ENCODE measurements around the gene CTNNA2.

DNA sequence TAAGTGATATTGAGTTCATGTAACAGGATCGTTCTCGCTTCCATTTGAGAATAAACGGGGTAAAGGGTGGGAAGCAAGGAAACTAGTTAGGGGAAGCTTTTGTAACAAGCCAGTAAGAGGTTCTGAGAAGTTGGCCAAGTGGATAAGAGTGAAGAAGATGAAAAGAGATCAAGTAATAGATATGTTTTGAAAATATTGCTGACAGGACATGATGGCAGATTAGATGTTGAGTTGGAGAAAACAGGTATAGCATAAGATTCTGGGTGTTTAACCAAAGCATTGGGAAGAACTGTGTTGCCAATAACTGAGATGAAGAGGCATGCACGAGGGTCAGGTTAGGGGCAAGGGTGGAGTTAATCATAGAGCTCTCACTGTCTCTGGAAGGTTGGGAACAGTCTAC, 1121.7 kb downstream of the CTNNA2 start:
- TF ChIP-seq, protein P1, sequence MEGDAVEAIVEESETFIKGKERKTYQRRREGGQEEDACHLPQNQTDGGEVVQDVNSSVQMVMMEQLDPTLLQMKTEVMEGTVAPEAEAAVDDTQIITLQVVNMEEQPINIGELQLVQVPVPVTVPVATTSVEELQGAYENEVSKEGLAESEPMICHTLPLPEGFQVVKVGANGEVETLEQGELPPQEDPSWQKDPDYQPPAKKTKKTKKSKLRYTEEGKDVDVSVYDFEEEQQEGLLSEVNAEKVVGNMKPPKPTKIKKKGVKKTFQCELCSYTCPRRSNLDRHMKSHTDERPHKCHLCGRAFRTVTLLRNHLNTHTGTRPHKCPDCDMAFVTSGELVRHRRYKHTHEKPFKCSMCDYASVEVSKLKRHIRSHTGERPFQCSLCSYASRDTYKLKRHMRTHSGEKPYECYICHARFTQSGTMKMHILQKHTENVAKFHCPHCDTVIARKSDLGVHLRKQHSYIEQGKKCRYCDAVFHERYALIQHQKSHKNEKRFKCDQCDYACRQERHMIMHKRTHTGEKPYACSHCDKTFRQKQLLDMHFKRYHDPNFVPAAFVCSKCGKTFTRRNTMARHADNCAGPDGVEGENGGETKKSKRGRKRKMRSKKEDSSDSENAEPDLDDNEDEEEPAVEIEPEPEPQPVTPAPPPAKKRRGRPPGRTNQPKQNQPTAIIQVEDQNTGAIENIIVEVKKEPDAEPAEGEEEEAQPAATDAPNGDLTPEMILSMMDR (IDR thresholded peaks at IDR 0.05), result no peak
- TF ChIP-seq POLR2AphosphoS5 (IDR thresholded peaks at IDR 0.05; ENCODE audit: low read depth, low read length), result no peak
- TF ChIP-seq SIN3A (IDR thresholded peaks at IDR 0.05; ENCODE audit: borderline replicate concordance, insufficient read depth, low read depth, low read length), result no peak
- TF ChIP-seq, protein P2, sequence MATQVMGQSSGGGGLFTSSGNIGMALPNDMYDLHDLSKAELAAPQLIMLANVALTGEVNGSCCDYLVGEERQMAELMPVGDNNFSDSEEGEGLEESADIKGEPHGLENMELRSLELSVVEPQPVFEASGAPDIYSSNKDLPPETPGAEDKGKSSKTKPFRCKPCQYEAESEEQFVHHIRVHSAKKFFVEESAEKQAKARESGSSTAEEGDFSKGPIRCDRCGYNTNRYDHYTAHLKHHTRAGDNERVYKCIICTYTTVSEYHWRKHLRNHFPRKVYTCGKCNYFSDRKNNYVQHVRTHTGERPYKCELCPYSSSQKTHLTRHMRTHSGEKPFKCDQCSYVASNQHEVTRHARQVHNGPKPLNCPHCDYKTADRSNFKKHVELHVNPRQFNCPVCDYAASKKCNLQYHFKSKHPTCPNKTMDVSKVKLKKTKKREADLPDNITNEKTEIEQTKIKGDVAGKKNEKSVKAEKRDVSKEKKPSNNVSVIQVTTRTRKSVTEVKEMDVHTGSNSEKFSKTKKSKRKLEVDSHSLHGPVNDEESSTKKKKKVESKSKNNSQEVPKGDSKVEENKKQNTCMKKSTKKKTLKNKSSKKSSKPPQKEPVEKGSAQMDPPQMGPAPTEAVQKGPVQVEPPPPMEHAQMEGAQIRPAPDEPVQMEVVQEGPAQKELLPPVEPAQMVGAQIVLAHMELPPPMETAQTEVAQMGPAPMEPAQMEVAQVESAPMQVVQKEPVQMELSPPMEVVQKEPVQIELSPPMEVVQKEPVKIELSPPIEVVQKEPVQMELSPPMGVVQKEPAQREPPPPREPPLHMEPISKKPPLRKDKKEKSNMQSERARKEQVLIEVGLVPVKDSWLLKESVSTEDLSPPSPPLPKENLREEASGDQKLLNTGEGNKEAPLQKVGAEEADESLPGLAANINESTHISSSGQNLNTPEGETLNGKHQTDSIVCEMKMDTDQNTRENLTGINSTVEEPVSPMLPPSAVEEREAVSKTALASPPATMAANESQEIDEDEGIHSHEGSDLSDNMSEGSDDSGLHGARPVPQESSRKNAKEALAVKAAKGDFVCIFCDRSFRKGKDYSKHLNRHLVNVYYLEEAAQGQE (IDR thresholded peaks at IDR 0.05; ENCODE audit: insufficient read depth in 1 of 2, low read depth in 2 of 2, low read length in 1 of 2), result no peak

All from Panc1 (cell line).